Measurements from ENCODE around the gene C14orf93.
A peak's percentile ranks its signal among the peaks of the same experiment; 100 is the strongest.
"Not testable (repeated sequence)": the region's sequence is repeated elsewhere in the genome, so short reads cannot be mapped to it uniquely, and the experiment has no call there.

C14orf93 gene

GRCh38 chr14:22955702-22956569 lies 54.0 kb downstream of the C14orf93 start:
- Mint-ChIP-seq H3K4me1 (peaks cover 16% of the 10 kb centered on the region), H3K27me3 (ENCODE audit: low read depth) (no peaks in the 10 kb centered on the region), H3K36me3 (ENCODE audit: low read depth) (peaks cover 15% of the 10 kb centered on the region), H3K4me3 (peak overlapping the region; percentile 90 to 93 (median 90)), H3K9me3 (no peaks in the 10 kb centered on the region), H3K27ac (peak overlapping the region; percentile 91 to 97 (median 96))
- TF ChIP-seq CTCF (IDR thresholded peaks at IDR 0.05; ENCODE audit: unreplicated experiment in 3 of 3) = no peak

DNA sequence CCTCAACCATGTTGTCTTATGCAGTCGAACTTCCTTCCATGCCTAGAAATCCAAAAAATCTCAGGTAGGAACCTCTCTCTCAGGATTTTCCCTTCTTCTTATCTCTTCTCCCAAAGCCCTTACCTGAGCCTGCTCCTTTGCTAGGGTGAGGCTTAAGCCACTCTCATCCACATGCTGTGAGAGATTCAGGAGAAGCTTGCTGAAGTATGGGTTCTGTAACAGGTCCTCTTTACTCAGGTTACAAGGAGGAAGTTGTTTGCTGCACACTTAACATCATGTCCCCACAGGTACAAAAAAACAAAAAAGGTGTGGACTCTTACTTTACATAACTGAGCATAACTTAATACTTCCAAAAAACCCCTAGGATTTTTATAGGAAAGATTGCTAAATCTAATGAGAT lies 57.5 kb downstream of the C14orf93 start:
- Mint-ChIP-seq H3K36me3 (ENCODE audit: low read depth) (peaks cover 27% of the 10 kb centered on the region), H3K27me3 (ENCODE audit: low read depth) (no peaks in the 10 kb centered on the region), H3K4me3 (no peak overlapping the region), H3K4me1 (peaks cover 16% of the 10 kb centered on the region), H3K27ac (no peak overlapping the region), H3K9me3 (no peaks in the 10 kb centered on the region)
- TF ChIP-seq CTCF (IDR thresholded peaks at IDR 0.05; ENCODE audit: unreplicated experiment in 3 of 3) = no peak

DNA sequence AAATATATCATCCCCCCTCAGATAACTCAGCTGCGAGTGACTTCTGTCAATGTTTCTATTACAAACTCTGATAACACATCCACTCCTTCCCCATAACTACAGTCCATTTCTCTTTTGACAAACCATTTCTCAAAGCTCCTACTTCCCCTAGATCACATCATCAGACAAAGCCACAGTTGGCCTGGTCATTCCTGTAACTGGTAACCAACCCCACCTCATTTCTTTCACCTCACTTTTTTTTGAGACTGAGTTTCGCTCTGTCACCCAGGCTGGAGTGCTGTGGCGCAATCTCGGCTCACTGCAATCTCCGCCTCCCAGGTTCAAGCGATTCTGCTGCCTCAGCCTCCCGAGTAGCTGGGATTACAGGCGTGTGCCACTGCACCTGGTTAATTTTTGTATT lies 58.1 kb downstream of the C14orf93 start:
- not testable (repeated sequence) for H3K27ac Mint-ChIP-seq; H3K9me3 Mint-ChIP-seq; H3K4me3 Mint-ChIP-seq; H3K27me3 Mint-ChIP-seq (ENCODE audit: low read depth)
- Mint-ChIP-seq H3K36me3 (ENCODE audit: low read depth) (peaks cover 32% of the 10 kb centered on the region), H3K4me1 (peaks cover 16% of the 10 kb centered on the region)

DNA sequence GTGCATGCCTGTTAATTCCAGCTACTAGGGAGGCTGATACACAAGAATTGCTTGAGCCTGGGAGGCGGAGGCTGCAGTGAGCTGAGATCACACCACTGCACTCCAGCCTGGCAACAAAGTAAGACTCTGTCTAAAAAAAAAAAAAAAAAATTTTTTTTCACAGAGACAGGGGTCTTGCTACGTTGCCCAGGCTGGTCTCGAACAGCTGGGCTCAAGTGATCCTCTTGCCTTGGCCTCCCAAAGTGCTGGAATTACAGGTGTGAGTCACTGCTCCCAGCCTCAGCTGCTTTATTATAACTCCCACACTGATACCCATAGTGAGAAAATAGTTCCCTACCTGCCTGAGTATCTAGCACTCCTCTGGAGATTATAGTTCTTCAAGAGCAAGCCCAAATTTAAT lies 64.3 kb downstream of the C14orf93 start:
- no peak for TF ChIP-seq CTCF (IDR thresholded peaks at IDR 0.05; ENCODE audit: unreplicated experiment in 3 of 3)

GRCh38 chr14:22939684-22940083 lies 70.3 kb downstream of the C14orf93 start:
- Mint-ChIP-seq H3K4me3 (no peak overlapping the region), H3K27ac (no peak overlapping the region), H3K27me3 (ENCODE audit: low read depth) (no peaks in the 10 kb centered on the region), H3K9me3 (no peaks in the 10 kb centered on the region), H3K36me3 (ENCODE audit: low read depth) (peaks cover 22% of the 10 kb centered on the region), H3K4me1 (no peaks in the 10 kb centered on the region)
- no peak for TF ChIP-seq CTCF (IDR thresholded peaks at IDR 0.05; ENCODE audit: unreplicated experiment in 3 of 3)

More for the DNA sequence above, 64.3 kb downstream of the C14orf93 start:
- Mint-ChIP-seq H3K27ac (no peak overlapping the region), H3K36me3 (ENCODE audit: low read depth) (peaks cover 41% of the 10 kb centered on the region), H3K4me3 (no peak overlapping the region), H3K27me3 (ENCODE audit: low read depth) (no peaks in the 10 kb centered on the region), H3K9me3 (no peaks in the 10 kb centered on the region), H3K4me1 (no peaks in the 10 kb centered on the region)
